HG03025 (cell line): ENCODE measurements around the gene ZNF408.
"Not testable (repeated sequence)": the region's sequence is repeated elsewhere in the genome, so short reads cannot be mapped to it uniquely, and the experiment has no call there.

ENCODE experiments used
- ATAC-seq: cut with Tn5 transposase; IDR thresholded peaks from one replicate; pipeline ENCODE4 v1.9.1; 2021; ENCODE audit warnings: mild to moderate bottlenecking, moderate library complexity; ENCODE audit not compliant: unreplicated experiment, low FRiP score

The ZNF408 gene

DNA sequence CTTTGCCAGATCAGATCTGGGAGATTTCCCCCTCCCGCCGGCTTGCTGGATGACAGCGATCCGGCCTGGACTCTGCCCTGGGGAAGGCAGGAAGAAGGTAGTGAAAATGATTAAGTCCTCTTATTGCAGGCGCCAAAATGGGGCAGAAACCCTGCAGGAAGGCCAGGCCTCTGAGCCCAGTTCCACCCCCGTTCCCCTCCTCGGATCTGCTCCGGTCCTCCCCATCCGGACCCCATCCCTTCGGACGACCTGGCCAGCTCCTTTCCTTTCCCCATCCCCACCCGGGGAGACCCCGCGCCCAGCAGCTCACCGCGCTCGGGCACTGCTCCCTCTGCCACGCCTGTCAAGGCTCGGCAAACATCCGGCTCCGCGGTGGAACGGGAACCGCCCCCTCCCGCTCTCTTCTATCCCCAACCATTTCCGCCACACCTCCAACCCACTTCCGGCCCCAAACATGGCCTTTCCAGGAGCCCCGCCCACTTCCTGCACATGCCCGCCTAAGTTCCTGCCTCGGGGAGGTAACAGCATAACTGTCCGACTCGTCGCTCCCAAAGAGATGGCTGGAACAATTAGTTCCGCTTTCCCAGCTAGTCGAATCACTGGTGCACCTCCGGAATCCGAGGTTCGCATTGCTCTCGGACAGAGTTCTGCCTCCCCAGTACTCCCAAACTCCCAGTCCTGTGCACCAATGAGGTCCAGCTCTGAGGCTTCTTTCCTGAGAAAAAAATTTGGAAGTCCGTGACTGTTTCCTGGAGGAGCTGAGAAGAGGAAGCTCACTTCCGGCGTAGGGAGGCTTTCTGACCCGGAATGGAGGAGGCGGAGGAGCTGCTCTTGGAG is at the start of gene ZNF408, which contains the start of gene ARHGAP1:
Gene ZNF408, plus strand, starts transcription at position 791 of the 837 bp plus-strand sequence. Its CDS starts 17 bp downstream, at position 808.
Gene ARHGAP1, minus strand, starts transcription at position 379 of the 837 bp plus-strand sequence. CDS start 4,512 bp downstream, outside the sequence.
- ATAC-seq = peak; percentile 86

DNA sequence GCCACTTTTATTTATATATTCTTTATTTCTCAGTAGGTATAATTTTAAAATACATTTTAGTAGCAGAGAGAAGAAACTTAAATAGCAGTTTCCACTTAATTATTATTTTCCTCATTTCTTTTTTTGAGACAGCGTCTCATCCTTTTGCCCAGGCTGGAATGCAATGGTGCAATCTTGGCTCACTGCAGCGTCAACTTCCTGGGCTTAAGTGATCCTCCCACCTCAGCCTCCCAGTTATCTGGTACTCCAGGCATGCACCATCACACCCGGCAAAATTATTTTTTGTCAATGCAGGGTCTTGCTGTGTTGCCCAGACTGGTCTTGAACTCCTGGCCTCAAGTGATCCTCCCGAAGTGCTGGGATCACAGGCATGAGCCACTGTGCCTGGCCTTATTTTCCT is 45.2 kb upstream of the ZNF408 start:
- no peak for ATAC-seq

DNA sequence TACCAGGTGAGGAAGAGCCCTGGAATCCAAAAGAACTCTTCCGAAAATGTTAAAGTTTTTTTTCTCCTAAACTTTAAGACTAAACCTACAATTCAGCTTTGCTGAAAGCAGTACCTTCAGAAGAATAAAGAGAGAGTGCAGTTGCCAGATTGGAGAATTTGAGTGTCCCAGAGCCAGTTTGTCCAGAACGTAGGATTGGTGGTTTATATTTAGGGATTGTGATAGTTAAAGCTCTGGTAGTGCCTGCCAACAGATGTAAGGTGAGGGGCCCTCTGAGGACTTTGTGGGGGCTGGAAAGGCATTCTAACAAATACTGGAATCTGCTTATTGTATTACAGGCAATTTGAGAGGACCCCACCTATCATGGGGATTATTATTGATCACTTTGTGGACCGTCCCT is 43.6 kb upstream of the ZNF408 start:
- ATAC-seq = no peak

DNA sequence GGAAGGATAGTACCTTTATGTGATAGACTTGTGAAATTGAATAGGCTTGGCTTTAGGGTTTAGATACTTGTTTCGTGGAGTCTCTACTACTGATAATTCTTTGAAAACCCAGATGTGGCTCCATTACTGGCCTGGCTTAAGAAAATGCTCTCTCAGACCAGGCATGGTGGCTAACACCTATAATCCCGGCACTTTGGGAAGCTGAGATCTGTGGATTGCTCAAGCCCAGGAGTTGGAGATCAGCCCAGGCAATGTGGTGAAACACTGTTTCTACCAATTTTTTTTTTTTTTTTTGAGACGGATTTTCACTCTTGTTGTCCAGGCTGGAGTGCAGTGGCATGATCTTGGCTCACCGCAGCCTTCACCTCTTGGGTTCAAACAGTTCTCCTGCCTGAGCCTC is 42.6 kb upstream of the ZNF408 start:
- ATAC-seq = no peak

DNA sequence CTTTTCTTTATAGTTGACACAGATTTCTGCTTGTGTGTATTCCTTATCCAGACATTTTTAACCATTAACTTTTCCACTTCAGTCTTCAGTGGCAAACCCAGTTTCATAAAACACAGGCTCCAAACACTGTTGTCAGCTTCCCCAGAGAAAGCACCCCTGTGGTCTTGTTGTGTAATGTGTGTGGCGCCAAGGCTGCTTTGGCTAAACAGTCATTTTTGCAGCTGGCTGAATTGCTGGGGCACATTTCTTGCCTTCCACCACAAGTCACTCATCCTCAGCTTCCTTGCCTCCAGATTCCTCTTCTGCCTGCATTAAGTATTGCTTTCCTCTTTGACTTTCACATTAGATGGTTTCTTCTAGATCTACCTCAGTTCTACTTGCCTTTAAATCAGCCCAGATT is 40.9 kb upstream of the ZNF408 start:
- no peak for ATAC-seq

DNA sequence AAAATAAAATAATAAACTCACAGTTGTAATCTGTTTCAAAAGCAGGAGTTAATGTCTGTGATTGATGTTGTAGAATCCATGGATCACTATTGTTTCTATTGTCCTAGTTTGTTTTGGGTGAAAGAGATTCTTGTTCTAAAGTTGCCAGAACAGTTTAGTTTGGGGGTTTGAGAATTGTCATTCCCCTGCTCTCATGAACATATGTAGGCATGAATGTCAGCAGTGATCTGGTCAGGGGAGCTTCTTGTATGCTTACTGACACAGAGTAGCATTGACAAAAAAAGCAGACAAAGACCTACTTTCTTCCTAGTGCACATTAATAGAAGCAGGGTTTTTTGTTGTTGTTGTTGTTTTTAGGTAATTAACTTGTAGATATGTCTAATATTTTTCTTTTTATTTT is 39.0 kb upstream of the ZNF408 start:
- no peak for ATAC-seq

DNA sequence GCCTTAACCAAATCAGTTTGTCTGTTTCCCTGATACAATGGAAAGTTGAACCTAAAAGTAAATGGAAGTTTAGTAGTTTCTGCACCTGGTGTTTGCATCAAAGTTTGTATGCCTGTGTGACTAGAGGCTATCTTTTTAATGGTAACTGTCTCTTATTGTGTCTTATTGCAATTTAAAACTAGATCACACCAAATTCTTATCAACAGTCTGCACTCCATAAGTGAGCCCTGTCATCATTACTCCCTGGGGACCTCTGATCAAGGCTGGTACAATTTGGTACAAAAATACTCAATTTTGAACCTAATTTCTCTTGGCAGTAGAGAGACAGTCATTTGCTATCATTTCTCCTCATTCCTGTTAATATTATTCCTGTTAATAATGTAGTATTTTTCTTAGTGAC is 38.5 kb upstream of the ZNF408 start:
- ATAC-seq = no peak

DNA sequence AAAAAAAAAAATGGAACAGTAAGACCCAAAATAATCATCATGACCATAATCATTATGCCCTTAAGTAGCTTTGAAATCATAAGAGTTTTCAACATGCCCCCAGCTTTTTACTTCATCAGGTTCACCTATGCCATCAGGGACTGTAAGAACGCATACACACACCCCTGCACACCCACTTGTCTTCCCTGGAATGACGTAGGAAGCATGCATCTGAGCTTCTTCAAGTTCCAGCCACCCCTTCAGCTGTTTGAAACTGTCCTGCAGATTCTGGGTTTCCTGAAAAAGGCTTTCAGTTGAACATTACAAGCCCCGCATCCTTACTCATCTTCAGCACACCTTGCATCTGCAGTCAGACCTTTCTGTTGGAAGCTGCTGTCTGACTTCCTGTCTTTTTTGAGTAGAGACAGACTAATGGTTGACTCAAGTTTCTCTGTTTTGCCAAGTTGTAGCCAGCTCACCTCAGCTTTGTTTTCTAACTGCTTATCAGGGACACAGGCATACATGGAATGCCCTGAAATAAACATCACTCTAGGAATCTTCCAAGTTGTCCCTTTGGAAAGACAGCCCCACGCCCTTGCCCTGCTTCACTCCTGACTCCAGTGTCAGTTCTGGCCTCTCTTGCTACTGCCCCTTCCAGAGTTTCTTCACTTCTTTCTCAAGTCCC is 37.4 kb upstream of the ZNF408 start:
- ATAC-seq = no peak

DNA sequence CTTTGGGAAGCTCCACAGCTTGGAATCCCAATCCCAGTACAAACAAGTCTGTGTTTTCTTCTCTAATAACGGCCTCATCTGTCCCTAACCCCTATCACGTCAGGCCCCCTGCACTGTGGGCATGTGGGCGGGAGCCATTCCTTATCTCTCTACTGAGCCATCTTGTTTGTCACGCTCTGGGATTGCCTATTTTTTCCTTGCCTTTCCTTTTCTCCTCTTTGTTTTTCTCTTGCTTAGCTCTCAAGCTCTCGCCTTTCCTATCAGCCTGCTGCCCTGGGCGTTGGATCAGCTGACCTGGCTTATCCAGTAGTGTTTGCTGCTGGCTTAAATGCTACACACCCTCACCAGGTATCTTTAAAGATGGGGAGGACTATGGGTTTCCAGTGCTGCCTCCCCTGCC is 36.2 kb upstream of the ZNF408 start:
- no peak for ATAC-seq

DNA sequence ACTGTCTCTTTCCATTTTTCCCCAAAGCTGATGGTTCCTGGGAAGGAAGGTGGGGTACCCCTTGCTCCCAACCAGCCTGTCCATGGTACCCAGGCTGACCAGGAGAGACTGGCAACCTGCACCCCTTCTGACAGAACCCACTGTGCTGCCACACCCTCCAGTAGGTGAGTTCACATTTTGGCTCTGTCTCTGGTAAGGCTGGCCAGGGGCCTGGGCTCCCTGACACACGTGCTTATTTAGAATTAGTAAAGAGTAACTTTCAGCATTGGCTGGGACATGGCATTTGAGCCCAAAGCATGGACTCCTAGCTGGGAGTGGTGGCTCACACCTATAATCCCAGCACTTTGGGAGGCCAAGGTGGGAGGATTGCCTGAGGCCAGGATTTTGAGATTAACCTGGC is 35.5 kb upstream of the ZNF408 start:
- ATAC-seq = no peak

DNA sequence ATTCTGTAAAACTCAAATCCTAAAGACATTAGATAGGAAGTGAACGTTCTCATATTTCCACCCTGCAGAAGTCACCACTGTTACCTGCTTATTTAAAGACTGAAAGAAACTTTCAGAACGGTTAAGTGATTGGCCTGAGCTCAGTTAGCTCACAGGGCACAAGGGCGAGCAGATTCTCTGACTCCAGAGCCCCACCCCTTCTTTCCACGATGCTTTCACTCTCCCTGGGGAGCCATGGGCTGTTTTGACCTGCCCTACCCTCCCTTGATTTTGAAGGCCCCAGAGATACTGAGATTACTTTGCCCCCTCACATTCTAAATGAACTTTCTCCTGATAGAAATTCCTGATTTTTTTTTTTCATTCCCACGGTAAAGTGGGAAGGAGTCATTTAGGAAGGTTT is 34.3 kb upstream of the ZNF408 start:
- no peak for ATAC-seq

DNA sequence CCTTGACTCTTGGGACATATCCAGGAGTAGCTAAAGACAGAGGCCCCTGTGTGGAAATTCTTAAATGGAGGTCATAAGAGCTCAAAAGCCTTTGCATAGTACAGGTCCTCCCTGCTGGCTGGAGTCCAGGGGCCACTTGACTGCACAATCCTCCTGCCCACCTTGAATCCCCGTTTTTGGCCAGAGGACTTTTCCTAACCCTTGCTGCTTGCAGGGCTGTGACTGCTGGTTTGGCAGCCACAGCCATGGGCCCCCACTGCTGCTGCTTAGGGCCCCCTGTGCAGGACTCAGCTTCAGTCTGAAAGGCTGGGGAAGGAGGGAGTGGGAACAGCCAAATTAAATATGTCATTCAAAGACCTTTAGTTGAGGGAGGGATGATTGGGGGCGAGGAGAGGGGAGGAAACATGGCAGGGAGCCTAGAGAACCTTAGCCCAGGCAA is 33.8 kb upstream of the ZNF408 start:
- no peak for ATAC-seq

DNA sequence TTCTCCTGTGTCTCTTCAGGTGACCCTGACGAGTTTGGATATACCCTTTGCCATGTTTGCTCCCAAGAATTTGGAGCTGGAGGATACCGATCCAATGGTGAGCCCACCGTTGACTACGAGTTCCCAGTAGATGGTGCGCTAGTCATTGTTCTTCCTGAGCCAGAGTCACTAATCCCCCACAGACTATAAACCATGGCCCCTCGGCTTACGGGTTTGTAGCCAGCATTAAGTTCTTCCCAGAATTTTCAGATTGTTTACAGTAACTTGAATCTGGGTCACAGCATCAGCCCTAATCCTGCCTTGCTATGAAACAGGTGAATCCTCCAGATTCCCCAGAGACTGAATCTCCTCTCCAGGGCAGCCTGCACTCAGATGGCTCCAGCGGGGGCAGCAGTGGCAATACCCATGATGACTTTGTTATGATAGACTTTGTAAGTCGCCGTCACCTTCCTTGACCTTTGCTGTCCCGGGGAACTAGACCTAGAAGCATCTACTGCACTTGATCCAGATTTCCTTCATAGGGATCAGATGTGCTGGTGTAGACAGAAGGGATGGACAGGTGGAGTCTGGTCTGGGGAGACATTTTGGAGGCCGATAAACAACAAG is 32.2 kb upstream of the ZNF408 start:
- no peak for ATAC-seq

DNA sequence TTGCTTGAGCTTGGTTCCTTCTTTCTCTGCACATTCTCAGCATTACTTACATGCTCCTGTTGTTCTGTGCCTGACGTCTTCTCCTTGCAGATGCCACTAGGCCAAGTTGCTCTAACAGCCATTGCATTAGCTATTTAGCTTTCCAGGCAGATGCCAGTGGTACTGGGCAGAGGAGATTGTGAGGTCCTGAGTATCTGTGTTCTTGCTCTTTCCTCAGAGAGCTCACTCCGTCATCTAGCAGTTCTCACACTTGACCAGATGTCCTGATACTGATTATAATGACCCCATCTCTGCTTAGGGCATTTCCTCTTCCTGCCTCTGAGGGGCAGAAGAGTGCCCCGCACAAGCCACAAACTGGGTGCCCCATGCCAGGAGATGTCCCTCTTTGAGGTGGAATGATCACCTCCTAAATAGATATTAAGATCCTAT is 31.1 kb upstream of the ZNF408 start:
- ATAC-seq = no peak

DNA sequence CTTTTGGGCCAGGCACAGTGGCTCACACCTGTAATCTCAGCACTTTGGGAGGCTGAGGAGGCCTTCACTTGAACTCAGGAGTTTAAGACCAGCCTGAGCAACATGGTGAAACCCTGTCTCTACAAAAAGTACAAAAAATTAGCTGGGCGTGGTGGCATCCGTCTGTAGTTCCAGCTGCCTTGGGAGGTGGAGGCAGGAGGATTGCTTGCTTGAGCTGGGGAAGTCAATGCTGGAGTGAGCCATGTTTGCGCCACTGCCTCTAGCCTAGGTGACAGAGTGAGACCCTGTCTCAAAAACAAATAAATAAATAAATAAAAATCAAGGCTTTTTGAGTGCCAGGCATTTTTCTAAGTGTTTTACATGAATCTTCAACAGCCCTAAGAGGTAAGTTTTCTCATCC is 30.3 kb upstream of the ZNF408 start:
- ATAC-seq = not testable (repeated sequence)

DNA sequence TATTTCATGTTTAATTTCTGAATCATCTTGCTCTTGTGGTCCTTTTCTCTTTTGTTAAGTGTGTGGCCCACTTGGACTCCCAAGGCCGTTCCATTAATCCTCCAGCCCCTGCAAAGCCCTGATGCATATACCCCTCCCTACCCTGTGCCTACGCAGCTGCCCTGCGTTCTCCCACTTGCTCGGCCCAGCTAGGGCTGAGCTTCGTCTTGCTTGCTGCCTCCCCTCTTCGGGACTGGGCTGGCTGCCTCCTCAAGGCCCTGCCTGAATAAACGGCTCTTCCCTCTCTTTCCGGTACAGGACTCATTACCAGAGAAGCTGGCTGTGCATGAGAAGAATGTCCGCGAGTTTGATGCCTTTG is 28.9 kb upstream of the ZNF408 start:
- ATAC-seq = no peak

DNA sequence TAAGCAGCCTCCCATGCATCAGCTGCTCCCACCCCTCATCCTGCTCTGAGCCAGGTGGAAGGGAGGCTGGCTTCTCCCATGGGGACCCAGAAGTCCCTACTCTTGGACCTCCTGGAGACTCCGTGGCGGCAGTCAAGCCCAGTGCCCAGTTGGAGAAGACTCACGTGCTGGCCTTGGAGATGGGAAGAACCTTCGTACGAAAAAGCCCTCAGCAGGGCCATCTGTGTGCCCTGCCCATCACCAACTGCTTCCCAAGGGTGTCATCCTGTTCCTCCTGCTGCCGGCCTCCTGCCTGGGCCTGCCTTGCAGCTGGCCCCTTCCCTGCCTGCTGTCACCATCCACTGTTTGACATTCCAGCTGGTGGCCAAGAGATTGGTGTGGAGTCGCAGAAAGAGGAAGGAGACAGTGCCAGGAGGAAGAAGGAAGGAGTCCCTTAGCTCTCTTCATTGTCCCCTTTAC is 28.4 kb upstream of the ZNF408 start:
- ATAC-seq = no peak

DNA sequence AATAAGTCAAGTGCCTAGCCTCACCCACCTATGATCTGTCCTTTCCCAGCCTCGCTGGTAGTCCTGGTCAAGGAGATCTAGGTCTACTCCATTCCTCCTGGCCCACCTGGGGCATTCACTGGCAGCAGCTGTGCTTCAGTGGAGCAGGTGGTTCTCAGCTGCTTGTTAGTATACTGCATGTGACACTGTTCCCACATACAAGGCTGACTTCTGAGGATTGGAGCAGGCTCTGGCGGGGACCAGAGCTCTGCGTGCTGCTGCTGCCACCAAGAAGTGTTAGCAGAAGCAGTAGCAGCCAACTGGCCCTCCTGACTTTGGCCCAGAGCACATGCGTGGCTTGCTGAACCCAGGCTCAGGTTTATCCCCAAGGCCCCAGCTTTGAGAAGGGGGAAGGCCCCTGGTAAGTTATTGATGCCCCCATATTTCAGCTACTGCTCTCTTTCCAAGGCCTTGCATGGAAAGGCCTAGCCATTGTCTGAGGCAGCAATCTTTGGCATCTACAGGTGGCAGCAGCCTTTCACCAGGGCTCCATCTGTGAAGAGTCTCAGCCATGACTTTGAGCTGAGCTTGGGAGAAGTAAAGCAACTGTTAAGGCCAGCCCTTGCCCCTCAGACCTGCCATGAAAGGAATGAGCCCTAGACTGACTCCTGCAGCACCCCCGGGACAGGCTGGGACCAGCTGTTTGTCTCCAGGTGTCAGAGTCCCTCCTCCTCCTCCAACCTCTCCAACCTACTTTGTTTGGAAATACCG is 26.9 kb upstream of the ZNF408 start:
- no peak for ATAC-seq

DNA sequence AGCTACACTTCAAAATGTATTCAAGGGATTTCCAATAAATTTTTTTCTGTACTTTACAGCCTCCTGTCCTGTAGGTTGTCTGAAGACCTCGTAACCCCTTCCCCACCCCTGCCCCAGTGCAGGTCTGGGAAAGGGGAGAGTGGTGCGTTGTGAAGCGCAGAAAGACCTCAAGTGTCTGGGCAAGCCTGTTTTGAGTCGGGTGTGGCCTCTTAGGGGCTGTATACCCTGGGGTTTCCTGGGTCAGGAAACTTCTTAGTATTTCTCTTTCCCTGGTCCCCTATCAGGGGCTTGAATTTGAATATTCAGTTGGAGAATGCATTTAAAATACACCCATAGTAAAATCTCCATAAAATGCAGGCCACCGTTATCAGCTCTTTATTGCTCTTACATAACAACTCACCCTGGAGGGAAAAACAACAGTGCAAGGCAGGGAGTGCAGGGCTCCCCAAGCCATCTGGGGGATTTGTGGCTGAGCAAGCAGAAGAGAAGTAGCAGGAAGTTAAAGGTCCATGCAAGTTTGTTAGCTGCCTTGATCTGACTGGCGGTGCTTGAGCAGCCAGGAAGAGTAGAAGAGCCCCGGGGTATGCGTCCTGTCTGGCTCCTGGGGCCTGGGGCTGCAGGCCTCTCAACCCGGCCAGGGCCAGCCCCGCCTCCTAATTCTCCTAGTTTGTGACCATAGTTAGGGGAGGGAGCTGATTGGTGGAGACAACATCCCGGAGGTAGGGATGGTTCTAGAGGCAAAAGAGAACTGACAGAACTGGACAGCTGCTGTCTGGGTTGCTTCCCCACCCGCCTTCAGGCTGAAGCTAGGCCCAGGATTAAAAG is 26.2 kb upstream of the ZNF408 start:
- ATAC-seq = no peak
